ENCODE data around the gene MTA3.

DNA sequence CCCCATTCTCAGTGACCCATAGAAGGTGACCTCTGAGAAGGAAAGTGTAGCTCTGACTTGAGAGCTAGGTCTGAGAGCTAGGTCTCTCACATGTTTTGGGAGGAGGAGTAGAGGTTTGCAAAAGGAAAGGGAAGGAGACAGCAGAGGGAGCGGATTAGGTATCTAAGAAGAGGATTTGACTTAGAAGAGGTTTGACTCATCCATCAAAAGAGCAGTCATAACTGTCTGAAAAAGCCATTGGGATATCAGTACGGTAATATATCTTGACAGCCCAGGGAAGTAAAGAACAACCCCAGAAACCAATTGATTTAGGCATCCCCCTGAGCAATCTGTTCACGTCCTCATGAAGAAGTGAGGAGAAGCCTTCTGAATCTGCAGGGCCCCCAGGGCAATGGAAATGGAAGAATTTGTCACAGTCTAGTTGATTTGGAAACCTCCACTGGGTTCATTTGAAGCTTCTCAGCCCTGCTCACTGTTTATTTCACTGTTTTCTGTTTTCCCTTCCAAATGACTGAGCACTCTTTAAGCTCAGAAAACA is 176.2 kb downstream of the MTA3 start:
- TF ChIP-seq, protein P1, sequence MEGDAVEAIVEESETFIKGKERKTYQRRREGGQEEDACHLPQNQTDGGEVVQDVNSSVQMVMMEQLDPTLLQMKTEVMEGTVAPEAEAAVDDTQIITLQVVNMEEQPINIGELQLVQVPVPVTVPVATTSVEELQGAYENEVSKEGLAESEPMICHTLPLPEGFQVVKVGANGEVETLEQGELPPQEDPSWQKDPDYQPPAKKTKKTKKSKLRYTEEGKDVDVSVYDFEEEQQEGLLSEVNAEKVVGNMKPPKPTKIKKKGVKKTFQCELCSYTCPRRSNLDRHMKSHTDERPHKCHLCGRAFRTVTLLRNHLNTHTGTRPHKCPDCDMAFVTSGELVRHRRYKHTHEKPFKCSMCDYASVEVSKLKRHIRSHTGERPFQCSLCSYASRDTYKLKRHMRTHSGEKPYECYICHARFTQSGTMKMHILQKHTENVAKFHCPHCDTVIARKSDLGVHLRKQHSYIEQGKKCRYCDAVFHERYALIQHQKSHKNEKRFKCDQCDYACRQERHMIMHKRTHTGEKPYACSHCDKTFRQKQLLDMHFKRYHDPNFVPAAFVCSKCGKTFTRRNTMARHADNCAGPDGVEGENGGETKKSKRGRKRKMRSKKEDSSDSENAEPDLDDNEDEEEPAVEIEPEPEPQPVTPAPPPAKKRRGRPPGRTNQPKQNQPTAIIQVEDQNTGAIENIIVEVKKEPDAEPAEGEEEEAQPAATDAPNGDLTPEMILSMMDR (IDR thresholded peaks at IDR 0.05), result no peak
- TF ChIP-seq POLR2A (IDR thresholded peaks at IDR 0.05), result no peak
